ENCODE data around the gene PSMB2. TPM values are rescaled to one million over a fixed set of nuclear protein-coding genes. Genes with fewer than 3 reads are reported as not detected.
"Not testable (repeated sequence)": the region's sequence is repeated elsewhere in the genome, so short reads cannot be mapped to it uniquely, and the experiment has no call there.

PSMB2 gene
- total RNA-seq, 1 experiment from 2014 or later: 122 TPM

GRCh38 chr1:35690103-35690502, 48.8 kb upstream of the PSMB2 start:
- H3K79me2 ChIP-seq (ENCODE audit: insufficient read depth, low read length); H4K20me1 ChIP-seq (ENCODE audit: insufficient read depth); BruUV-seq (replicated peaks); H3K4me1 ChIP-seq (ENCODE audit: control insufficient read depth in 1 of 2, insufficient read depth in 2 of 2, low read length in 2 of 2); H3K9me2 ChIP-seq (ENCODE audit: insufficient read depth); intact Hi-C loops (cut with micrococcal nuclease); CTCF ChIA-PET; H3K9ac ChIP-seq (ENCODE audit: low read length); H3K4me3 ChIP-seq (replicated peaks in 1 of 2; ENCODE audit: low read depth in 1 of 2, low read length in 2 of 2); H3K9me3 ChIP-seq (ENCODE audit: control insufficient read depth in 1 of 2, insufficient read depth in 1 of 2, low read depth in 1 of 2, low read length in 2 of 2); DNase-seq (ENCODE audit: low read depth, low spot score); H3K4me2 ChIP-seq (ENCODE audit: low read length); H3K27ac ChIP-seq (ENCODE audit: low read depth, low read length); POLR2A ChIA-PET; H3K36me3 ChIP-seq (ENCODE audit: control insufficient read depth in 1 of 2, insufficient read depth in 2 of 2, low read length in 2 of 2); ATAC-seq; RAD21 ChIA-PET (ENCODE audit: low non-redundant PET in 1 of 2, low total read pairs in 2 of 2, uncharacterized antibody in 2 of 2, unreplicated experiment in 2 of 2); H2AFZ ChIP-seq (ENCODE audit: low read depth, low read length, poor library complexity, severe bottlenecking): not testable (repeated sequence)
- peaks cover 15% of the 10 kb centered on the region; the same call in 1 of the 2 replicates for H3K27me3 ChIP-seq (ENCODE audit: insufficient read depth, low read length)

DNA sequence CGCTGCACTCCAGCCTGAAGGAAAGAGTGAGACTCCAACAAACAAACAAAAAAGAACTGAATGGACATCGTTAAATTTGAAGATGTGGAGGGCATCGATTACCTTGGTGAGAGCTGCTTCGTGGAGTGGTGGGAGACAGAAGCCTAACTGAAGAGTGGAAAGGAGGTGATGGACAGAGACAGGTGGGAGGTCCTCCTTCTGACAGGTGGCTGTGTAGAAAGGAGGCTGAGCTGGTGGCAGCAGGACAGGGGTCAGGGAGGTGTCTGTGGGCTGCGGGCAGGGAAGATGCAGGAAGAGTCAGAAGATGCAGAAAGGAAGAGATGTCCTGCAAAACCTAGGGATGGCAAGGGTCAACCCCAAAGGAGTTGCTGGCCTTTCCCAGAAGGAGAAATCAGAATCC, 46.8 kb upstream of the PSMB2 start:
- H3K4me2 ChIP-seq (ENCODE audit: low read length): no peak overlapping the region
- no peaks in the 10 kb centered on the region for H3K4me1 ChIP-seq (ENCODE audit: control insufficient read depth in 1 of 2, insufficient read depth in 2 of 2, low read length in 2 of 2)
- ATAC-seq: no peak
- no TSS peak for BruUV-seq (replicated peaks)
- no peak for DNase-seq (ENCODE audit: low read depth, low spot score)
- no peaks in the 10 kb centered on the region for H3K9me3 ChIP-seq (ENCODE audit: control insufficient read depth in 1 of 2, insufficient read depth in 1 of 2, low read depth in 1 of 2, low read length in 2 of 2)
- H4K20me1 ChIP-seq (ENCODE audit: insufficient read depth): no peaks in the 10 kb centered on the region
- no peak overlapping the region for H2AFZ ChIP-seq (ENCODE audit: low read depth, low read length, poor library complexity, severe bottlenecking)
- ChIA-PET POLR2A (no interaction called here), RAD21 (ENCODE audit: low non-redundant PET in 1 of 2, low total read pairs in 2 of 2, uncharacterized antibody in 2 of 2, unreplicated experiment in 2 of 2) (no interaction called here), CTCF (no interaction called here)
- no peaks in the 10 kb centered on the region for H3K9me2 ChIP-seq (ENCODE audit: insufficient read depth)
- H3K36me3 ChIP-seq (ENCODE audit: control insufficient read depth in 1 of 2, insufficient read depth in 2 of 2, low read length in 2 of 2): no peaks in the 10 kb centered on the region
- no peak overlapping the region for H3K9ac ChIP-seq (ENCODE audit: low read length)
- H3K27me3 ChIP-seq (ENCODE audit: insufficient read depth, low read length): peaks cover 22% of the 10 kb centered on the region; the same call in 1 of the 2 replicates
- H3K27ac ChIP-seq (ENCODE audit: low read depth, low read length): no peak overlapping the region
- intact Hi-C loops (cut with micrococcal nuclease): no loop called here
- H3K4me3 ChIP-seq (replicated peaks in 1 of 2; ENCODE audit: low read depth in 1 of 2, low read length in 2 of 2): no peak overlapping the region
- H3K79me2 ChIP-seq (ENCODE audit: insufficient read depth, low read length): no peaks in the 10 kb centered on the region
- TF ChIP-seq ZFX (IDR thresholded peaks at IDR 0.05): no peak
- no peak for TF ChIP-seq EZH2 (IDR thresholded peaks at IDR 0.05)
- no peak for TF ChIP-seq CTCF (IDR thresholded peaks at IDR 0.05 in 2 of 3, conservative IDR thresholded peaks at IDR 0.05 in 1 of 3; ENCODE audit: borderline replicate concordance in 1 of 3, insufficient read depth in 1 of 3, low read depth in 2 of 3, low read length in 2 of 3)
- no peak for TF ChIP-seq FOSL1 (IDR thresholded peaks at IDR 0.05; ENCODE audit: low read depth)
- TF ChIP-seq EZH2phosphoT487 (IDR thresholded peaks at IDR 0.05; ENCODE audit: borderline replicate concordance): no peak
- TF ChIP-seq EGR1 (IDR thresholded peaks at IDR 0.05; ENCODE audit: low read depth): no peak
- TF ChIP-seq ZNF274 (IDR thresholded peaks at IDR 0.05; ENCODE audit: low read depth, low read length): no peak
- TF ChIP-seq SRF (IDR thresholded peaks at IDR 0.05; ENCODE audit: low read depth): no peak
- no peak for TF ChIP-seq CBX3 (IDR thresholded peaks at IDR 0.05; ENCODE audit: low read depth)
- no peak for TF ChIP-seq POLR2AphosphoS5 (IDR thresholded peaks at IDR 0.05; ENCODE audit: low read depth, low read length)
- TF ChIP-seq, protein P1, sequence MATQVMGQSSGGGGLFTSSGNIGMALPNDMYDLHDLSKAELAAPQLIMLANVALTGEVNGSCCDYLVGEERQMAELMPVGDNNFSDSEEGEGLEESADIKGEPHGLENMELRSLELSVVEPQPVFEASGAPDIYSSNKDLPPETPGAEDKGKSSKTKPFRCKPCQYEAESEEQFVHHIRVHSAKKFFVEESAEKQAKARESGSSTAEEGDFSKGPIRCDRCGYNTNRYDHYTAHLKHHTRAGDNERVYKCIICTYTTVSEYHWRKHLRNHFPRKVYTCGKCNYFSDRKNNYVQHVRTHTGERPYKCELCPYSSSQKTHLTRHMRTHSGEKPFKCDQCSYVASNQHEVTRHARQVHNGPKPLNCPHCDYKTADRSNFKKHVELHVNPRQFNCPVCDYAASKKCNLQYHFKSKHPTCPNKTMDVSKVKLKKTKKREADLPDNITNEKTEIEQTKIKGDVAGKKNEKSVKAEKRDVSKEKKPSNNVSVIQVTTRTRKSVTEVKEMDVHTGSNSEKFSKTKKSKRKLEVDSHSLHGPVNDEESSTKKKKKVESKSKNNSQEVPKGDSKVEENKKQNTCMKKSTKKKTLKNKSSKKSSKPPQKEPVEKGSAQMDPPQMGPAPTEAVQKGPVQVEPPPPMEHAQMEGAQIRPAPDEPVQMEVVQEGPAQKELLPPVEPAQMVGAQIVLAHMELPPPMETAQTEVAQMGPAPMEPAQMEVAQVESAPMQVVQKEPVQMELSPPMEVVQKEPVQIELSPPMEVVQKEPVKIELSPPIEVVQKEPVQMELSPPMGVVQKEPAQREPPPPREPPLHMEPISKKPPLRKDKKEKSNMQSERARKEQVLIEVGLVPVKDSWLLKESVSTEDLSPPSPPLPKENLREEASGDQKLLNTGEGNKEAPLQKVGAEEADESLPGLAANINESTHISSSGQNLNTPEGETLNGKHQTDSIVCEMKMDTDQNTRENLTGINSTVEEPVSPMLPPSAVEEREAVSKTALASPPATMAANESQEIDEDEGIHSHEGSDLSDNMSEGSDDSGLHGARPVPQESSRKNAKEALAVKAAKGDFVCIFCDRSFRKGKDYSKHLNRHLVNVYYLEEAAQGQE (IDR thresholded peaks at IDR 0.05; ENCODE audit: low read depth): no peak
- TF ChIP-seq MAX (IDR thresholded peaks at IDR 0.05): no peak
- no peak for TF ChIP-seq SIN3A (IDR thresholded peaks at IDR 0.05; ENCODE audit: low read depth)
- no peak for TF ChIP-seq YY1 (IDR thresholded peaks at IDR 0.05; ENCODE audit: extremely low read depth, insufficient replicate concordance, low read depth, low read length)

Measured in HCT116 (cell line).